ENCODE data around the gene SLC8B1. TPM values are rescaled to one million over a fixed set of nuclear protein-coding genes. Genes with fewer than 3 reads are reported as not detected.

Gene SLC8B1
- total RNA-seq, 3 donors from 2014 or later, result 40.8 to 65.3 (median 47.2) TPM

GRCh38 chr12:113318046-113318656, 16.8 kb downstream of the SLC8B1 start:
- TF ChIP-seq CTCF (IDR thresholded peaks at IDR 0.05), result no peak
- Histone ChIP-seq H3K4me1 (ENCODE audit: low read depth) (no peaks in the 10 kb centered on the region), H3K9me3 (no peaks in the 10 kb centered on the region), H3K4me3 (no peak overlapping the region), H3K36me3 (ENCODE audit: low read depth) (no peaks in the 10 kb centered on the region)
- intact Hi-C loops (cut with DNase I, micrococcal nuclease), result no loop called here
- ATAC-seq, result no peak
- no peak for DNase-seq

GRCh38 chr12:113317122-113317521, 17.8 kb downstream of the SLC8B1 start:
- TF ChIP-seq CTCF (IDR thresholded peaks at IDR 0.05), result no peak
- Histone ChIP-seq H3K36me3 (ENCODE audit: low read depth) (no peaks in the 10 kb centered on the region), H3K4me1 (ENCODE audit: low read depth) (no peaks in the 10 kb centered on the region), H3K4me3 (no peak overlapping the region), H3K9me3 (no peaks in the 10 kb centered on the region)
- intact Hi-C loops (cut with DNase I, micrococcal nuclease), result no loop called here
- ATAC-seq, result no peak
- DNase-seq, result no peak

- H3K4me3 ChIP-seq, result no peak overlapping the region
- no peaks in the 10 kb centered on the region for H3K4me1 ChIP-seq (ENCODE audit: low read depth)
- intact Hi-C loops (cut with DNase I, micrococcal nuclease), result no loop called here
- ATAC-seq (no peak), DNase-seq (no peak)
- TF ChIP-seq CTCF (IDR thresholded peaks at IDR 0.05), result no peak
- H3K36me3 ChIP-seq (ENCODE audit: low read depth), result no peaks in the 10 kb centered on the region
- H3K9me3 ChIP-seq, result no peaks in the 10 kb centered on the region
Observed at GRCh38 chr12:113316155-113316554, 18.8 kb downstream of the SLC8B1 start.

GRCh38 chr12:113315358-113315757, 19.6 kb downstream of the SLC8B1 start:
- Histone ChIP-seq H3K4me1 (ENCODE audit: low read depth) (no peaks in the 10 kb centered on the region), H3K9me3 (no peaks in the 10 kb centered on the region), H3K4me3 (no peak overlapping the region), H3K36me3 (ENCODE audit: low read depth) (no peaks in the 10 kb centered on the region)
- intact Hi-C loops (cut with DNase I, micrococcal nuclease), result no loop called here
- DNase-seq, result no peak
- no peak for ATAC-seq
- TF ChIP-seq CTCF (IDR thresholded peaks at IDR 0.05), result no peak

GRCh38 chr12:113314121-113314529, 20.8 kb downstream of the SLC8B1 start:
- DNase-seq, result no peak
- no peaks in the 10 kb centered on the region for H3K36me3 ChIP-seq (ENCODE audit: low read depth)
- intact Hi-C loops (cut with DNase I, micrococcal nuclease), result no loop called here
- H3K4me1 ChIP-seq (ENCODE audit: low read depth), result no peaks in the 10 kb centered on the region
- ATAC-seq, result no peak
- TF ChIP-seq CTCF (IDR thresholded peaks at IDR 0.05), result no peak
- H3K4me3 ChIP-seq, result no peak overlapping the region
- H3K9me3 ChIP-seq, result no peaks in the 10 kb centered on the region

GRCh38 chr12:113310489-113310888, 24.4 kb downstream of the SLC8B1 start:
- Histone ChIP-seq H3K9me3 (no peaks in the 10 kb centered on the region), H3K4me1 (ENCODE audit: low read depth) (no peaks in the 10 kb centered on the region), H3K4me3 (no peak overlapping the region), H3K36me3 (ENCODE audit: low read depth) (peaks cover 3% of the 10 kb centered on the region)
- DNase-seq, result no peak
- intact Hi-C loops (cut with DNase I, micrococcal nuclease), result no loop called here
- TF ChIP-seq CTCF (IDR thresholded peaks at IDR 0.05), result no peak
- ATAC-seq, result peak; percentile 48
